ENCODE data around the gene KRT7.

DNA sequence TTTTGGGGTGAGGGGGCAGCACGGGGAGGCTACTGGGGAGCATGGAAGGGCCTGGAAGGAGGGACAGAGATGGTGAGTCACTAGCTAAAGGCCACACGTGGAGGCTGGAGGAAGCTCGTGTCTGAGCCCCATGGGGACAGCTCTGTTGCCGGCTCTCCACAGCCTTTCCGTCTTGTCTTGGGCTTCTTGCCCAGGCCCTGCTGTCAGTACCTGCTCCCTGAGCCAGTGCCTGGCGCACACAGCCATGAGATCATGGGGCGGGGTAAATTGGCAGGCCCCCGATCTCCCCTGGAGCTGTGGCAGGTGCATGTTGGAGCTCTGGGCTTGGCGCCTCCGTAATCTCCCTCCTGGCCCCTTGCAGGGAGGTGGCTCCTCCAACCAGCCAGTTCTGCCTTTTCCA is 25.1 kb upstream of the KRT7 start:
- TF ChIP-seq, protein P1, sequence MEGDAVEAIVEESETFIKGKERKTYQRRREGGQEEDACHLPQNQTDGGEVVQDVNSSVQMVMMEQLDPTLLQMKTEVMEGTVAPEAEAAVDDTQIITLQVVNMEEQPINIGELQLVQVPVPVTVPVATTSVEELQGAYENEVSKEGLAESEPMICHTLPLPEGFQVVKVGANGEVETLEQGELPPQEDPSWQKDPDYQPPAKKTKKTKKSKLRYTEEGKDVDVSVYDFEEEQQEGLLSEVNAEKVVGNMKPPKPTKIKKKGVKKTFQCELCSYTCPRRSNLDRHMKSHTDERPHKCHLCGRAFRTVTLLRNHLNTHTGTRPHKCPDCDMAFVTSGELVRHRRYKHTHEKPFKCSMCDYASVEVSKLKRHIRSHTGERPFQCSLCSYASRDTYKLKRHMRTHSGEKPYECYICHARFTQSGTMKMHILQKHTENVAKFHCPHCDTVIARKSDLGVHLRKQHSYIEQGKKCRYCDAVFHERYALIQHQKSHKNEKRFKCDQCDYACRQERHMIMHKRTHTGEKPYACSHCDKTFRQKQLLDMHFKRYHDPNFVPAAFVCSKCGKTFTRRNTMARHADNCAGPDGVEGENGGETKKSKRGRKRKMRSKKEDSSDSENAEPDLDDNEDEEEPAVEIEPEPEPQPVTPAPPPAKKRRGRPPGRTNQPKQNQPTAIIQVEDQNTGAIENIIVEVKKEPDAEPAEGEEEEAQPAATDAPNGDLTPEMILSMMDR (IDR thresholded peaks at IDR 0.05; ENCODE audit: insufficient read depth, low read length) = no peak
- TF ChIP-seq GABPA (IDR thresholded peaks at IDR 0.05; ENCODE audit: low read depth) (no peak), SPI1 (IDR thresholded peaks at IDR 0.05; ENCODE audit: borderline replicate concordance, low read depth) (no peak)
- TF ChIP-seq, protein P2, sequence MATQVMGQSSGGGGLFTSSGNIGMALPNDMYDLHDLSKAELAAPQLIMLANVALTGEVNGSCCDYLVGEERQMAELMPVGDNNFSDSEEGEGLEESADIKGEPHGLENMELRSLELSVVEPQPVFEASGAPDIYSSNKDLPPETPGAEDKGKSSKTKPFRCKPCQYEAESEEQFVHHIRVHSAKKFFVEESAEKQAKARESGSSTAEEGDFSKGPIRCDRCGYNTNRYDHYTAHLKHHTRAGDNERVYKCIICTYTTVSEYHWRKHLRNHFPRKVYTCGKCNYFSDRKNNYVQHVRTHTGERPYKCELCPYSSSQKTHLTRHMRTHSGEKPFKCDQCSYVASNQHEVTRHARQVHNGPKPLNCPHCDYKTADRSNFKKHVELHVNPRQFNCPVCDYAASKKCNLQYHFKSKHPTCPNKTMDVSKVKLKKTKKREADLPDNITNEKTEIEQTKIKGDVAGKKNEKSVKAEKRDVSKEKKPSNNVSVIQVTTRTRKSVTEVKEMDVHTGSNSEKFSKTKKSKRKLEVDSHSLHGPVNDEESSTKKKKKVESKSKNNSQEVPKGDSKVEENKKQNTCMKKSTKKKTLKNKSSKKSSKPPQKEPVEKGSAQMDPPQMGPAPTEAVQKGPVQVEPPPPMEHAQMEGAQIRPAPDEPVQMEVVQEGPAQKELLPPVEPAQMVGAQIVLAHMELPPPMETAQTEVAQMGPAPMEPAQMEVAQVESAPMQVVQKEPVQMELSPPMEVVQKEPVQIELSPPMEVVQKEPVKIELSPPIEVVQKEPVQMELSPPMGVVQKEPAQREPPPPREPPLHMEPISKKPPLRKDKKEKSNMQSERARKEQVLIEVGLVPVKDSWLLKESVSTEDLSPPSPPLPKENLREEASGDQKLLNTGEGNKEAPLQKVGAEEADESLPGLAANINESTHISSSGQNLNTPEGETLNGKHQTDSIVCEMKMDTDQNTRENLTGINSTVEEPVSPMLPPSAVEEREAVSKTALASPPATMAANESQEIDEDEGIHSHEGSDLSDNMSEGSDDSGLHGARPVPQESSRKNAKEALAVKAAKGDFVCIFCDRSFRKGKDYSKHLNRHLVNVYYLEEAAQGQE (IDR thresholded peaks at IDR 0.05; ENCODE audit: insufficient replicate concordance, low read depth) = no peak
